ENCODE results near the gene FAAP100.

The FAAP100 gene

DNA sequence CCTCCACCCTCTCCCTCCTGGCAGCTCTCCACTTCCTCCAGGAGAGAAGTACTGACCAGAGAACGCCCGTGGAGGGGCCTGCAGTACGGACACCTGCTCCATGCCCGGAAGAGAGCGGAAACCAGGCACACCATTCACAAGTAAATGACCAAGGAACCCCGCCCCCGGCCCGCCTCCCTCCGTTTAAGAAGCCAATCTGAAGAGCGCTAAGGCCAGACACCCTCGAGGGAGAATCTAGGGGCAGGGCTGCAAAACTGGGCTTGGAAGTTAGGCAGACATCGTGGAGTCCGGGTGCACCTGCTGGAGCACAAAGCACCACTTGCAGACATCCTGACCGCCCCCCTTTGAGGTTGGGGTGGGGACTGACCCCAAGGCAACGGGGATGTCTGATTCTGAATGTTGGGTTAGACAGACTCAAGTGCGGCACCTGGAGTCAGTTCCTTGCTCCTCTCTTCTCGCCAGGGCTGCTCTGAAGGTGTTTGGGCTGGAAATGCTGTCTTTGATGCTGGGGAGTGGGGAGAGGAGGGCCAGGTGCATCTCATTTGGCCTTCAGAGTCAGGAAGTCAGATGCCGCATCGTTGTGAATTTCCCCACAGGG is 964 bp upstream of the FAAP100 start:
- peak; percentile 69 for DNase-seq (ENCODE audit: low spot score)

- peak; percentile 6 for DNase-seq (ENCODE audit: low spot score)
These were observed 502 bp downstream of the FAAP100 start for GRCh38 chr17:81551458-81552243.

DNA sequence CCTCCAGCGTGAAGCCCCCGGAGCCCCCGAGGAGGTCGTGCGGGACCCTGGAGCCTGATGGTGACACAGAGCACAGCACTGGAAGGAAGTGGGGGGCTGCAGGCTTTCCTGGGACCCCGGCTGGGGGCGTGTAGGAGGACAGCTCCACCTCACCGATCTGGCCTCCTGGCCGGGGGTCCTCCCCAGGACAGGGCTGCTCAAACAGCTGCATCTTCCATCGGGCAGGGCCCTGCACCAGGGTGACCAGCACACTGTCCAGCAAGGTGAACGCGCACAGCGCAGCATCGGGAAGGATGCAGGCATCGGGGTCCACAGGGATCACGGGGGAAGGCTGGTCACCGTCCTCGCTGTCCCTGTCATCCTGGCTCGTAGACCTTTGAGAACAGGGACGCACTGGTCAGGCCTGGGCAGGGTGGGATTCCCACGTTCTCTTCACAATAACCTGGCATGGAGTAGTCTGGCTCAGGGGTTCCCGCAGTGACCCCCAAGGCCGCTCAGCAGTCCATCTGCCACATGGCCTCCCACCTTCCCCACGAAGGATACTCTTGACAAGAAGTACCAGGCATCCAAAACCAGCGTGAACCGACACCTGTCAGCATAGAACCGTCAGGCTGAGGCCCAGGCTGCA is 1.2 kb downstream of the FAAP100 start:
- DNase-seq (ENCODE audit: low spot score), result no peak

DNA sequence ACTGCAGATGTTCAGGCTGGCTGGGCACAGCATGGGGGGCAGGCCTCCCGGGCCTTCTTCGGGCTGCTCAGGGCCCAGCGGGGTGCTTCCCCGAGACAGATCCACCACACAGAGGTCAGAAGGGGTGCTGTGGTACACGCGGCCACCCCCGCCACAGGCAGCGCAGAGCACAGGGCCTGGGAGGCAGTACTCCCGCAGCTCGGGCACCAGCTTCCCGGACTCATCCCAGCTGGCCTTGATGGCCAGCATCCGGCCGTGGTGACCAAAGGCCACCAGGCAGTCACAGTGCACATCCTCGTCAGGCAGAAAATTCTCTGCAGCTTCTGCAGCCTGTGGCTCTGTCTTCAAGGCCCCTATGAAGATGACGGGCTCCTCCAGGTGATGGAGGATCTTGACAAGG is 1.9 kb downstream of the FAAP100 start:
- no peak for DNase-seq (ENCODE audit: low spot score)

GRCh38 chr17:81549826-81550225 is 2.3 kb downstream of the FAAP100 start:
- DNase-seq (ENCODE audit: low spot score), result no peak

GRCh38 chr17:81549031-81549557 is 3.1 kb downstream of the FAAP100 start:
- no peak for DNase-seq (ENCODE audit: low spot score)

- DNase-seq (ENCODE audit: low spot score), result no peak
These were observed 4.6 kb downstream of the FAAP100 start for GRCh38 chr17:81547614-81547982.

- DNase-seq (ENCODE audit: low spot score), result no peak
These were observed 5.1 kb downstream of the FAAP100 start for GRCh38 chr17:81546906-81547613.

DNA sequence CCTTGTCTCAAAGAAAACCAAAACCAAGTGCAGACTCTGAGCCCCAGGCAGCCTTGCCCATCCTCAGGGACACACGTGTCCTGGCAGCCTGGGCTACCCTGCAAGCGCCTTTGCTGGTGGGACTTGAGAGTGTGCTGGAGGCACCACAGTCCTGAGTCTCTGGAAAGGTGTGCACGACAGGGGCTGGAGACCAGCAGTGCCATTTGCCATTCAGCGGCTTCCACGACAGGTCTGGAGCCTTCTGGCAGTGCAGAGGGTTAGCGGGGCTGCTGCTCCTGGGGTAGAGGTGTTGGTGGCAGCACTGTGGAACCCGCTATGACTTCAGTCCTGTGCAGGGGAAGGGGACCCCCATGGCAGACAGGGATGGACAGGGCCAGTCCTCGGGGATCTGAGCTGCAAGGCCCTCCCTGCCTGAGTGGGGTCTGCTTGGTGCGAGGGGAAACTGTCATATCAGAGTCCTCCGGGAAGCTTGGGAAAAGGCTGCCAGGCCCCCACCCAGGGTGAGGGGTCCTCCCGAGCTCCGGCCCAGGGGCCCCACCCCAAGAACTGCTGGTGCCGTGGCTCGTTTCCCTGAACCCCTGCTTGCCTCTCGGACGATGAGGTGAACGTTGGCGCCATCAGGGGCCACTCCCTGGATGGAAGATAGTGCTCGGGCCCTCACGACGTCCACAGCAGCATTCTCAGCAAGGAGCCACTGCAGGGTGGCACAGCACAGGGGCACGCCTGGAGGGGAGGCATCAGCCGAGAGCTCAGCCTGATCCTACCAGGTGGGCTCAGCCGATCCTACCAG is 6.8 kb downstream of the FAAP100 start:
- no peak for DNase-seq (ENCODE audit: low spot score)

- DNase-seq (ENCODE audit: low spot score), result no peak
These were observed 7.7 kb downstream of the FAAP100 start for GRCh38 chr17:81544281-81544974.

GRCh38 chr17:81543756-81544155 is 8.4 kb downstream of the FAAP100 start:
- no peak for DNase-seq (ENCODE audit: low spot score)

DNA sequence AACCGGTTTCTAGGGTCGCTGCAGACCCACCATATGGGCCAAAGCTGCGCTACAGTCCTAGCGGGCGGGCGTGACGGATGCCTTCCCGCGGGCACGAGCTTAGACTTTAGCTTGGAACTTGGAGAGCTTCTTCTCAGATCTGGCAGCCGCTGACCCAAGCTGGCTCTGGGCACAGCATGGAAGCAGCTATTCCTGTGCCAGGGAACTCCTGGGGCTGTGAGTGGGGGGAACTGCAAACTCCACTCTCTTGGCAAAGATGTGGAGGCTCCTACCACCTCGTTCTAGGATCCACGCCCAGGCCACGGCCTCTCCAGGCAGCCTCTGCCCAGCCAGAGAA is 8.8 kb downstream of the FAAP100 start:
- no peak for DNase-seq (ENCODE audit: low spot score)

DNA sequence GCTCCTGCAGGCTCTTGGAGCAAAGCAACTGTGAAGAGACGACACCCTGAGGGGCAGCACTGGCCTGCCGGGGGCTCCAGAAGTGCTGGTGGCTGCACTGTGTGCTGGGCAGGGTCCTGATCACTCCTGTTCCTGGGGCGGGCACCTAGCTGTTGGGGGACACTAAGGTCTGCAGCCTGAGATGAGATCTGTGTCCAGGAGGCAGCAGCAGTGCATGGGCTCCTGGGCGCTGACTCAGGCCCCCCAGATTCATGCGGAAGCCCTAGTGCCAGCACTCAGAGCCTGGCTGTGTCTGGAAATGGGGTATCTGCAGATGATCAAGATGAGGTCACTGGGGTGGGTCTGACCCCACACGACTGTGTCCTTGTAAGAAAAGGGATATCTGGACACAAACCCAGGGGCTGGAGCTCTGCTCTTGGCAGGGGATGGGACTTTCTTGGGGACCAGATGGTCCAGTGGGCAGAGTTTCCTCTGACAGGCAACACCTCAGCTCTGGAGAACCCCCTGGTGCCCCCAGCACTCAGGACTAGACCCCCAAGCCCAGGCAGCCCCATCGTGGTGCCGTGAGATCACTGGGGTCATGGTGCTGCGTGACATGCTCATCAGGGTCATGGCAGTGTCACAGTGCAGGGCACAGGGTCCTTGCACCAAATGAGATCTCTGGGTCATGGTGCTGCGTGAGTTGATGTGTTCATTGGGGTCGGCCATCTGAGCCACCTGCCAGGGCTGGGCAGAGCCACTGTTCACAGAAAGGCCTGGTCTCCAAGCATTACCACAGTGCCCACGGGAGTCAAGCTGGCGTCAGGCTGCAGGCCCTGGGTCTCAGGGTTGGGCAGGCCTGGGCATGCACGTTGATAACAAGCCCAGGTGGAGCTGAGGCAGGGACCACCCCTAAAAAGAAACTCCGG is 9.5 kb downstream of the FAAP100 start:
- no peak for DNase-seq (ENCODE audit: low spot score)

GRCh38 chr17:81541123-81541522 is 11.0 kb downstream of the FAAP100 start:
- no peak for DNase-seq (ENCODE audit: low spot score)

GRCh38 chr17:81540676-81541027 is 11.5 kb downstream of the FAAP100 start:
- no peak for DNase-seq (ENCODE audit: low spot score)

DNA sequence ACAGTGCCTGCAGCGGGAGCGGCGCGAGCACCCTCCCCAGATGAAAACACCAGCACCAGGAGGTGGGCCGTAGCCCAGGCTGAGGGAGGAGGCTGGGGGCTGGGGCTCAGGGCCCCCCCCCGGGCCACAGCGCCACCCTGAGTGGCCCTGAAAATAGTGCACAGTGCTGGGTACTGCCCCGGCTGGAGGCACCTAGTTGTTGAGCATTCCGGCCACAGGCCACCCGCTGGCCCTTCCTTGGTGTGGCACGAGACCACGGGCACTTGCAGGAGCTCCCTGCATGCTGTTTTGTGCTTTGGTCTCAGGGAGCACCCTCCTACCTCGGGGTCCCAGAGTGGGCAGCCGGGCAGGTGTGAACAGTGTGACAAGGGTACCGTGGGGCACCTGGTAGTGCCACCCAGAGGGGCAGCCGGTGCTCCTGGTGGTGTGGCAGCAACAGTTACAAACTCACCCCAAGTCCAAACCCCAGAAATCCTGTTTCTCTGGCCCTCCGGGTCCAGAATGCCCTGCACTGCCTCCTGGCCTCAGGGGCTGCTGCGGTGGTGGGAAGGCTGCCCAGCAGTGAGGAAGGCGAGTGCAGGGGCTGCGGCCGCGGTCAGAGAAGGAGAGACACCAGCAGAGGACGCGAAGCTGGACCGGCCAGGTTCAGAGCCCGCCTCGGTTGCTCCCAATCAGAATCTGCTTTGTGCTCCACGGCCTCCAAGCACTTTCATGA is 12.0 kb downstream of the FAAP100 start:
- no peak for DNase-seq (ENCODE audit: low spot score)

DNA sequence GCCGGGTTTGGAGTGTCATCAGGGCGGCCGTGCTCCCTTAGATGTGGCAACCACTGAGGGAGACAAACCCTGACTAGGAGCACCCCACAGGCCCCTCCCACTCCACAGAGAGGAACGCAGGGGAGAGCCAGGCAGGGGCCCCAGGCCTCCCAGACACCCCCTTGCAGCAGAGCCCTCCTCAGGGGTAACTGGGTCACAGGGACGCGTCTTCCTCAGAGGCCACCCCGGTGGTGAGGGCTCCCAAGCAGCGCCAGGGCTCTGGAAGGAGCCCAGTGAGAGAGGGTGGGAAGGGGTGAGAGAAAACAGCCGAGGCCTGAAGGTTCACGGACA is 12.6 kb downstream of the FAAP100 start:
- DNase-seq (ENCODE audit: low spot score), result no peak

- no peak for DNase-seq (ENCODE audit: low spot score)
These were observed 13.2 kb downstream of the FAAP100 start for GRCh38 chr17:81538651-81539570.

Measured in CD4-positive, alpha-beta T cell treated with Interleukin-15 for 4 hours (primary cell).